Fibroblast of pulmonary artery (primary cell): ENCODE data around the gene COPG2.

Experiments used
- DNase-seq: peaks from one replicate; pipeline ENCODE4 v3.0.0-alpha.2; 2010; ENCODE audit warnings: low read depth
- H3K4me3 ChIP-seq: replicated peaks from 2 replicates; pipeline ENCODE4 v1.5.1; 2011; ENCODE audit warnings: low read depth, mild to moderate bottlenecking, control low read depth, low read length, moderate library complexity
- CTCF ChIP-seq: IDR thresholded peaks from 2 replicates; pipeline ENCODE4 v1.5.1; 2011; ENCODE audit warnings: mild to moderate bottlenecking, control low read depth, low read length, inconsistent platforms; ENCODE audit errors: missing control alignments

Gene COPG2

GRCh38 chr7:130668258-130669084, at the start of gene COPG2:
TSS of gene COPG2 (minus strand) at chr7:130668748. CDS start at chr7:130668668, 80 bp downstream.
- no peak for TF ChIP-seq CTCF
- peak within 1 kb of the TSS; percentile 75 for H3K4me3 ChIP-seq
- peak; percentile 84 for DNase-seq

GRCh38 chr7:130712416-130712815, 43.9 kb upstream of the COPG2 start:
- DNase-seq, result no peak
- no peak overlapping the region for H3K4me3 ChIP-seq
- no peak for TF ChIP-seq CTCF

- no peak overlapping the region for H3K4me3 ChIP-seq
- no peak for TF ChIP-seq CTCF
- DNase-seq, result no peak
Measured at GRCh38 chr7:130708766-130709165, 40.2 kb upstream of the COPG2 start.

GRCh38 chr7:130708001-130708400, 39.5 kb upstream of the COPG2 start:
- H3K4me3 ChIP-seq, result no peak overlapping the region
- TF ChIP-seq CTCF, result no peak
- DNase-seq, result no peak

GRCh38 chr7:130703851-130704250, 35.3 kb upstream of the COPG2 start:
- TF ChIP-seq CTCF, result no peak
- no peak for DNase-seq
- H3K4me3 ChIP-seq, result no peak overlapping the region

- no peak overlapping the region for H3K4me3 ChIP-seq
- no peak for DNase-seq
- TF ChIP-seq CTCF, result no peak
Measured at GRCh38 chr7:130701650-130702049, 33.1 kb upstream of the COPG2 start.

- no peak for DNase-seq
- no peak overlapping the region for H3K4me3 ChIP-seq
- TF ChIP-seq CTCF, result no peak
Measured at GRCh38 chr7:130700760-130701159, 32.2 kb upstream of the COPG2 start.
